Measurements from ENCODE around the gene KMT2B.

The KMT2B gene

DNA sequence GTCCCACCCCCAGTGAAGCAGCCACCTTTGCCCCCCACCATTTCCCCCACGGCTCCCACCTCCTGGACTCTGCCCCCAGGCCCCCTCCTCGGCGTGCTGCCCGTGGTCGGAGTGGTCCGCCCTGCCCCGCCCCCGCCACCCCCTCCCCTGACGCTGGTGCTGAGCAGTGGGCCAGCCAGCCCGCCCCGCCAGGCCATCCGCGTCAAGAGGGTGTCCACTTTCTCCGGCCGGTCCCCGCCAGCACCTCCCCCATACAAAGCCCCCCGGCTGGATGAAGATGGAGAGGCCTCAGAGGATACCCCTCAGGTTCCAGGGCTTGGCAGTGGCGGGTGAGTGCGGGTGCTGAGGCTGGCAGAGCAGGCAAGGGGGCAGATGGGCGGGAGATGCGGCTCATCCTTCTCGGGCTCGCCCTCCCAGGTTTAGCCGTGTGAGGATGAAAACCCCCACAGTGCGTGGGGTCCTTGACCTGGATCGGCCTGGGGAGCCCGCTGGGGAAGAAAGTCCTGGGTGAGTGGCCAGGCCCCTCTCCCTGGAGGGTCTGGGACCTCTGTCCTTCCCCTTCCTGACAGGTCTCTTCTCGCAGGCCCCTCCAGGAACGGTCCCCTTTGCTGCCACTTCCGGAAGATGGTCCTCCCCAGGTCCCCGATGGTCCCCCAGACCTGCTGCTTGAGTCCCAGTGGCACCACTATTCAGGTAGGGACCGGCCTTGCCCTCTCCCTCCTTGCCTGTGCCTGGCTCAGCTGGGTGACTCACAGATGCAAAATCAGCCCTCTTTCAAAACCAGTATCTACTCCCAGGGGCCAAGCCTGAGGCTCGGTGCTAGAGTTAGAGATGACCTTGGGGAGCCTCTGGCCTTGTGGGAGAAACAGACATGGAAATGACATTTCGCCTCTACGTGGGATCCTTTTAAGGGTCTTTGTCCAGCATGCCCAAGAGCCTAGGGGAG lies 15.7 kb downstream of the KMT2B start:
- ATAC-seq (ENCODE audit: low read depth) (no peak), DNase-seq (ENCODE audit: low spot score) (no peak)
- no peaks in the 10 kb centered on the region for H3K27me3 ChIP-seq (ENCODE audit: insufficient read depth, poor library complexity, severe bottlenecking)
- no peak overlapping the region for H3K27ac ChIP-seq (ENCODE audit: poor library complexity, severe bottlenecking)
- H3K4me1 ChIP-seq (ENCODE audit: insufficient read depth, poor library complexity, severe bottlenecking), result no peaks in the 10 kb centered on the region
- no peak overlapping the region for H3K4me3 ChIP-seq (ENCODE audit: severe bottlenecking)
- TF ChIP-seq, protein P1, sequence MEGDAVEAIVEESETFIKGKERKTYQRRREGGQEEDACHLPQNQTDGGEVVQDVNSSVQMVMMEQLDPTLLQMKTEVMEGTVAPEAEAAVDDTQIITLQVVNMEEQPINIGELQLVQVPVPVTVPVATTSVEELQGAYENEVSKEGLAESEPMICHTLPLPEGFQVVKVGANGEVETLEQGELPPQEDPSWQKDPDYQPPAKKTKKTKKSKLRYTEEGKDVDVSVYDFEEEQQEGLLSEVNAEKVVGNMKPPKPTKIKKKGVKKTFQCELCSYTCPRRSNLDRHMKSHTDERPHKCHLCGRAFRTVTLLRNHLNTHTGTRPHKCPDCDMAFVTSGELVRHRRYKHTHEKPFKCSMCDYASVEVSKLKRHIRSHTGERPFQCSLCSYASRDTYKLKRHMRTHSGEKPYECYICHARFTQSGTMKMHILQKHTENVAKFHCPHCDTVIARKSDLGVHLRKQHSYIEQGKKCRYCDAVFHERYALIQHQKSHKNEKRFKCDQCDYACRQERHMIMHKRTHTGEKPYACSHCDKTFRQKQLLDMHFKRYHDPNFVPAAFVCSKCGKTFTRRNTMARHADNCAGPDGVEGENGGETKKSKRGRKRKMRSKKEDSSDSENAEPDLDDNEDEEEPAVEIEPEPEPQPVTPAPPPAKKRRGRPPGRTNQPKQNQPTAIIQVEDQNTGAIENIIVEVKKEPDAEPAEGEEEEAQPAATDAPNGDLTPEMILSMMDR (IDR thresholded peaks at IDR 0.05; ENCODE audit: poor library complexity, severe bottlenecking), result no peak
- H3K36me3 ChIP-seq (ENCODE audit: low read depth), result peaks cover 88% of the 10 kb centered on the region
- no peaks in the 10 kb centered on the region for H3K9me3 ChIP-seq (ENCODE audit: severe bottlenecking)

DNA sequence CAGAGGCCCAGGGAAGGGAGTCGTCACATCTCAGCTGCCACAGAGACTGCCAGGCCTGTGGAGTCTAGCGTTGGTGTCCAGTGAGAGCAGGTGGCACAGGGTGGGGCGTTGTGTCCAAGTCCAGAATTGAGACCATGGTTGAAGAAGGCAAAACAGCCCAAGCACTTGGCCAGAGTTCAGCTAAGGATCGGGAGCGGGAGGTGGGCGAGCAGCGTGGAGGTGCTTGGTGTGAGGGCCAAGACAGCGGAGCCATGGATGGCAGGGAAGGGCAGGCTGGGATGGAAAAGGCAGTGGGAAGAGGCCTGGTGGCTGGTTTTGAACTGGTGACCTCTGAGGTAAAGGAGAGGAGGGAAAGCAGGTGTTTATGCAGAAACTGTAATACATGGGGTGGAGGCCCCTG lies 16.5 kb downstream of the KMT2B start:
- Histone ChIP-seq H3K27ac (ENCODE audit: poor library complexity, severe bottlenecking) (no peak overlapping the region), H3K27me3 (ENCODE audit: insufficient read depth, poor library complexity, severe bottlenecking) (no peaks in the 10 kb centered on the region), H3K36me3 (ENCODE audit: low read depth) (peaks cover 86% of the 10 kb centered on the region), H3K4me1 (ENCODE audit: insufficient read depth, poor library complexity, severe bottlenecking) (no peaks in the 10 kb centered on the region), H3K9me3 (ENCODE audit: severe bottlenecking) (no peaks in the 10 kb centered on the region), H3K4me3 (ENCODE audit: severe bottlenecking) (no peak overlapping the region)
- no peak for ATAC-seq (ENCODE audit: low read depth)
- TF ChIP-seq, protein P1 (IDR thresholded peaks at IDR 0.05; ENCODE audit: poor library complexity, severe bottlenecking), result no peak
- no peak for DNase-seq (ENCODE audit: low spot score)

DNA sequence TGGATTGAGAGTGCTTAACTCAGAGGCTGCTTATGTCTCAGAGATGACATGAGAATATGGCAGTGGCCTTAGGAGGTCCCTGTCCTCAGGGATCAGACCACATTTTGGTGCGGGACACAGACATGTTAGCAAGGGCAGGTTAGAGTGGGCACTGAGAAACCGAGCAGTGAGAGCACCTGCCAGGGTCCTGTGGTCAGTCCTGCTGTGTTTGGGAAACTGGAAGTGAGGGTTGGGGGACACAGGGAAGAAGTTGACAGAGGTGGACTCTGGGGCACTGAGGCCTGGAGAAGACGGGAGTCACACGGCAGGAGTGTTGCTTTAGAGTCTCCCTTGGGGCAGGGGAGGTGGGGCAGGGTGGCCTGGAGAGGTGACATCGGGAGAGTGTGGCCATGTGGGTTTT lies 17.1 kb downstream of the KMT2B start:
- no peak overlapping the region for H3K27ac ChIP-seq (ENCODE audit: poor library complexity, severe bottlenecking)
- TF ChIP-seq, protein P1 (IDR thresholded peaks at IDR 0.05; ENCODE audit: poor library complexity, severe bottlenecking), result no peak

DNA sequence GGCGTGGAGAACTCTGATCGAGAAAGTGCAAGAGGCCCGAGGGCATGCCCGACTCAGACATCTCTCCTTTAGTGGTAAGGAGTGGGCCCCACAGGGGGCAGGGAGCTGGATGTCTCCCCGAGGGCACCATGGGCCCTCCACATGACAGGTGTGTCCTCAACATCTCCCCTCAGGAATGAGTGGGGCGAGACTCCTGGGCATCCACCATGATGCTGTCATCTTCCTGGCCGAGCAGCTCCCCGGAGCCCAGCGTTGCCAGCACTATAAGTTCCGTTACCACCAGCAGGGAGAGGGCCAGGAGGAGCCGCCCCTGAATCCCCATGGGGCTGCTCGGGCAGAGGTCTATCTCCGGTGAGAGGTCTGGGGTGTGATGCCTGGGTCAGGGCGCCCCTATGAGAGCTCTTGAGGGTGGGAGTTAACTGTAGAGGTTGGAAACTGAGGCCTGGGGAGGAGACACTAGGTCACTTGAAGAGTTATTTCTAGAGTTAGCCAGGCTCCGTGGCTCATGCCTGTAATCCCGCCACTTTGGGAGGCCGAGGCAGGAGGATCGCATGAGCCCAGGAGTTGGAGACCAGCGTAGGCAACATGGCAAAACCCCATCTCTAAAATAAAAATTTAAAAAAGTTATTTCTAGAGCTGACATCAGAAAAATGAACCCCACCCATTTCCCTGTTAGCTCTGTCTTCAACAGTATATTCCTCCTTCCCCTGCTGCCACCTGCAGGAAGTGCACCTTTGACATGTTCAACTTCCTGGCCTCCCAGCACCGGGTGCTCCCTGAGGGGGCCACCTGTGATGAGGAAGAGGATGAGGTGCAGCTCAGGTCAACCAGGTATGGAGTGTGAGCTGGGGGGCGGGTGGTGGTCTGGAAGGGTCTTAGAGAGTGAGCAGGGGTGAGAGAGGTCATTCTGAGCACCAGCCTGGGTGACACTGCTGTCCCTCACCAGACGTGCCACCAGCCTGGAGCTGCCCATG lies 19.4 kb downstream of the KMT2B start:
- peaks cover 56% of the 10 kb centered on the region for H3K36me3 ChIP-seq (ENCODE audit: low read depth)
- H3K4me1 ChIP-seq (ENCODE audit: insufficient read depth, poor library complexity, severe bottlenecking), result no peaks in the 10 kb centered on the region
- no peaks in the 10 kb centered on the region for H3K9me3 ChIP-seq (ENCODE audit: severe bottlenecking)
- no peaks in the 10 kb centered on the region for H3K27me3 ChIP-seq (ENCODE audit: insufficient read depth, poor library complexity, severe bottlenecking)
- no peak overlapping the region for H3K27ac ChIP-seq (ENCODE audit: poor library complexity, severe bottlenecking)
- ATAC-seq (ENCODE audit: low read depth) (no peak), DNase-seq (ENCODE audit: low spot score) (no peak)
- TF ChIP-seq, protein P1 (IDR thresholded peaks at IDR 0.05; ENCODE audit: poor library complexity, severe bottlenecking), result no peak
- no peak overlapping the region for H3K4me3 ChIP-seq (ENCODE audit: severe bottlenecking)

More for the DNA sequence above, 17.1 kb downstream of the KMT2B start:
- Histone ChIP-seq H3K4me3 (ENCODE audit: severe bottlenecking) (no peak overlapping the region), H3K4me1 (ENCODE audit: insufficient read depth, poor library complexity, severe bottlenecking) (no peaks in the 10 kb centered on the region), H3K36me3 (ENCODE audit: low read depth) (peaks cover 80% of the 10 kb centered on the region), H3K9me3 (ENCODE audit: severe bottlenecking) (no peaks in the 10 kb centered on the region), H3K27me3 (ENCODE audit: insufficient read depth, poor library complexity, severe bottlenecking) (no peaks in the 10 kb centered on the region)
- ATAC-seq (ENCODE audit: low read depth), result no peak
- no peak for DNase-seq (ENCODE audit: low spot score)

All from RWPE2 (cell line).